ENCODE measurements around the gene DIP2C. TPM values are rescaled to one million over a fixed set of nuclear protein-coding genes. Genes with fewer than 3 reads are reported as not detected.

The DIP2C gene
- total RNA-seq, 4 donors from 2014 or later, result 2.4 to 14.9 (median 6.1) TPM

- no peaks in the 10 kb centered on the region for H3K9me3 ChIP-seq
- H3K27ac ChIP-seq, result peak overlapping the region in 2 of 4 donors; percentile 25 to 29
- TF ChIP-seq POLR2A (IDR thresholded peaks at IDR 0.05), result no peak
- no peak for TF ChIP-seq CTCF (IDR thresholded peaks at IDR 0.05)
- no peak overlapping the region for H3K4me3 ChIP-seq
- DNase-seq, result no peak
- intact Hi-C loops (cut with DNase I), result no loop called here
- no peaks in the 10 kb centered on the region for H3K27me3 ChIP-seq
- 89 to 90% methylated on average over 3 to 5 of the region's 5 CpGs for WGBS, 2 donors
- peaks cover 0 to 83% (median 0%) of the 10 kb centered on the region in 3 donors for H3K36me3 ChIP-seq
- H3K4me1 ChIP-seq, result no peaks in the 10 kb centered on the region
These were observed 301.9 kb downstream of the DIP2C start for GRCh38 chr10:387593-387891.

- DNase-seq, result no peak
- H3K9me3 ChIP-seq, result no peaks in the 10 kb centered on the region
- 76 to 82% methylated on average over 16 to 21 of the region's 27 CpGs for WGBS, 2 donors
- no peaks in the 10 kb centered on the region for H3K27me3 ChIP-seq
- peaks cover 0 to 88% (median 0%) of the 10 kb centered on the region in 3 donors for H3K36me3 ChIP-seq
- intact Hi-C loops (cut with DNase I), result no loop called here
- TF ChIP-seq POLR2A (IDR thresholded peaks at IDR 0.05) (no peak), CTCF (IDR thresholded peaks at IDR 0.05) (no peak)
- H3K4me3 ChIP-seq, result peak overlapping the region in 1 of 4 donors; percentile 12
- no peaks in the 10 kb centered on the region for H3K4me1 ChIP-seq
- H3K27ac ChIP-seq, result peak overlapping the region in 2 of 4 donors; percentile 25 to 29
These were observed 302.5 kb downstream of the DIP2C start for GRCh38 chr10:386771-387592.

- no peaks in the 10 kb centered on the region for H3K9me3 ChIP-seq
- no peak overlapping the region for H3K4me3 ChIP-seq
- H3K36me3 ChIP-seq, result peaks cover 0 to 99% (median 0%) of the 10 kb centered on the region in 3 donors
- TF ChIP-seq CTCF (IDR thresholded peaks at IDR 0.05), result no peak
- intact Hi-C loops (cut with DNase I), result no loop called here
- H3K4me1 ChIP-seq, result no peaks in the 10 kb centered on the region
- H3K27ac ChIP-seq, result no peak overlapping the region
- H3K27me3 ChIP-seq, result no peaks in the 10 kb centered on the region
- 82 to 92% methylated on average over 11 to 31 of the region's 31 CpGs for WGBS, 2 donors
- DNase-seq, result no peak
These were observed 303.7 kb downstream of the DIP2C start for GRCh38 chr10:385571-386300.

GRCh38 chr10:384538-385305 lies 304.7 kb downstream of the DIP2C start:
- Histone ChIP-seq H3K27ac (no peak overlapping the region), H3K36me3 (peaks cover 0 to 99% (median 0%) of the 10 kb centered on the region in 3 donors), H3K4me3 (no peak overlapping the region), H3K4me1 (no peaks in the 10 kb centered on the region), H3K9me3 (no peaks in the 10 kb centered on the region), H3K27me3 (no peaks in the 10 kb centered on the region)
- no peak for TF ChIP-seq POLR2A (IDR thresholded peaks at IDR 0.05)
- no peak for TF ChIP-seq CTCF (IDR thresholded peaks at IDR 0.05)
- no peak for DNase-seq
- intact Hi-C loops (cut with DNase I), result no loop called here
- WGBS, 2 donors, result 84 to 94% methylated on average over 11 to 15 of the region's 27 CpGs
